Astrocyte (in vitro differentiated cells and primary cell): Measurements from ENCODE around the gene MYBPHL. TPM values are rescaled to one million over a fixed set of nuclear protein-coding genes. Genes with fewer than 3 reads are reported as not detected.

Experiments used
- DNase-seq: peaks from one replicate; pipeline ENCODE4 v3.0.0-alpha.2; 2010; ENCODE audit warnings: low read depth
- FAIRE-seq: peaks from 2 replicates; lab custom pipeline; 2011; peaks lifted over from hg19 to GRCh38; lab: Jason Lieb, UNC
- H2AFZ ChIP-seq: 2 replicates; pipeline ENCODE4 v1.6.0; 2012; ENCODE audit warnings: low read depth, low read length, inconsistent platforms
- H3K27ac ChIP-seq: 2 replicates; pipeline ENCODE4 v1.5.1; 2011; ENCODE audit warnings: low read depth, low read length, inconsistent platforms
- H3K27me3 ChIP-seq: 2 replicates; pipeline ENCODE4 v1.6.0; 2011; ENCODE audit warnings: low read length, inconsistent platforms; ENCODE audit not compliant: insufficient read depth
- H3K36me3 ChIP-seq: 2 replicates; pipeline ENCODE4 v1.5.1; 2011; ENCODE audit warnings: low read length, inconsistent platforms; ENCODE audit not compliant: insufficient read depth
- H3K4me1 ChIP-seq: 2 replicates; pipeline ENCODE4 v1.5.1; 2011; ENCODE audit warnings: low read length, inconsistent platforms; ENCODE audit not compliant: insufficient read depth
- H3K4me2 ChIP-seq: 2 replicates; pipeline ENCODE4 v1.6.0; 2012; ENCODE audit warnings: low read length, inconsistent platforms
- H3K4me3 ChIP-seq: 2 replicates; pipeline ENCODE4 v1.5.1; 2011; ENCODE audit warnings: low read depth, mild to moderate bottlenecking, low read length, inconsistent platforms; ENCODE audit not compliant: insufficient read depth
- H3K79me2 ChIP-seq: 2 replicates; pipeline ENCODE4 v1.6.0; 2012; ENCODE audit warnings: mild to moderate bottlenecking, low read length, inconsistent platforms; ENCODE audit not compliant: insufficient read depth
- H3K9ac ChIP-seq: 2 replicates; pipeline ENCODE4 v1.6.0; 2012; ENCODE audit warnings: mild to moderate bottlenecking, low read length, inconsistent platforms
- H3K9me3 ChIP-seq: 2 replicates; pipeline ENCODE4 v1.5.1; 2012; ENCODE audit warnings: low read depth, mild to moderate bottlenecking, low read length, inconsistent platforms; ENCODE audit not compliant: insufficient read depth
- H4K20me1 ChIP-seq: 2 replicates; pipeline ENCODE4 v1.6.0; 2012; ENCODE audit warnings: low read length, inconsistent platforms; ENCODE audit not compliant: insufficient read depth
- H3K27ac Mint-ChIP-seq: one replicate; pipeline ENCODE4 v1.8.0; 2021; ENCODE audit warnings: mild to moderate bottlenecking, mixed read lengths; ENCODE audit not compliant: unreplicated experiment
- H3K27me3 Mint-ChIP-seq: one replicate; pipeline ENCODE4 v1.8.0; 2021; ENCODE audit warnings: low read depth, mixed read lengths; ENCODE audit not compliant: unreplicated experiment
- H3K36me3 Mint-ChIP-seq: one replicate; pipeline ENCODE4 v1.8.0; 2021; ENCODE audit warnings: low read depth, mixed read lengths; ENCODE audit not compliant: unreplicated experiment
- H3K4me1 Mint-ChIP-seq: one replicate; pipeline ENCODE4 v1.8.0; 2021; ENCODE audit warnings: low read depth, mixed read lengths; ENCODE audit not compliant: unreplicated experiment
- H3K4me3 Mint-ChIP-seq: one replicate; pipeline ENCODE4 v1.8.0; 2021; ENCODE audit warnings: mild to moderate bottlenecking, moderate library complexity, mixed read lengths; ENCODE audit not compliant: unreplicated experiment
- H3K9me3 Mint-ChIP-seq: one replicate; pipeline ENCODE4 v1.8.0; 2021; ENCODE audit warnings: mild to moderate bottlenecking, mixed read lengths; ENCODE audit not compliant: unreplicated experiment
- CTCF ChIP-seq: IDR thresholded peaks from 2 replicates; pipeline ENCODE4 v1.5.1; 2011; ENCODE audit warnings: low read depth, mild to moderate bottlenecking, inconsistent platforms, low read length, moderate library complexity; ENCODE audit not compliant: insufficient read depth
- EZH2 ChIP-seq: IDR thresholded peaks from 2 replicates; pipeline ENCODE4 v1.6.1; 2012; ENCODE audit warnings: mild to moderate bottlenecking, low read length, inconsistent platforms; ENCODE audit not compliant: insufficient read depth
- total RNA-seq: library from RNA; stranded (reverse); gene quantifications from 2 replicates; pipeline ENCODE4 v1.2.1, GENCODE V29; 2021

Gene MYBPHL
- total RNA-seq, 1 donor from 2014 or later: not detected

- H3K27ac Mint-ChIP-seq: no peak overlapping the region
- Histone ChIP-seq H3K36me3 (peaks cover 12% of the 10 kb centered on the region), H3K79me2 (no peaks in the 10 kb centered on the region), H2AFZ (no peak overlapping the region), H3K4me3 (no peak overlapping the region), H3K9me3 (no peaks in the 10 kb centered on the region), H3K9ac (no peak overlapping the region), H3K4me2 (no peak overlapping the region), H3K27me3 (no peaks in the 10 kb centered on the region), H3K27ac (no peak overlapping the region), H3K4me1 (no peaks in the 10 kb centered on the region), H4K20me1 (no peaks in the 10 kb centered on the region)
- no peak overlapping the region for H3K4me3 Mint-ChIP-seq
- peaks cover 2% of the 10 kb centered on the region for H3K9me3 Mint-ChIP-seq
- H3K36me3 Mint-ChIP-seq: peaks cover 27% of the 10 kb centered on the region
- FAIRE-seq (no peak), DNase-seq (no peak)
- TF ChIP-seq EZH2: no peak
- TF ChIP-seq CTCF: no peak
- no peaks in the 10 kb centered on the region for H3K4me1 Mint-ChIP-seq
- no peaks in the 10 kb centered on the region for H3K27me3 Mint-ChIP-seq
Observed at GRCh38 chr1:109312978-109313775, 6.4 kb upstream of the MYBPHL start.

- peaks cover 4% of the 10 kb centered on the region for H3K4me1 Mint-ChIP-seq
- Histone ChIP-seq H3K9ac (no peak overlapping the region), H4K20me1 (no peaks in the 10 kb centered on the region), H3K27ac (no peak overlapping the region), H3K4me1 (no peaks in the 10 kb centered on the region), H2AFZ (no peak overlapping the region), H3K36me3 (peaks cover 9% of the 10 kb centered on the region), H3K4me3 (no peak overlapping the region), H3K9me3 (no peaks in the 10 kb centered on the region), H3K79me2 (no peaks in the 10 kb centered on the region), H3K27me3 (no peaks in the 10 kb centered on the region), H3K4me2 (no peak overlapping the region)
- no peak overlapping the region for H3K4me3 Mint-ChIP-seq
- no peak for TF ChIP-seq CTCF
- no peak for TF ChIP-seq EZH2
- H3K27me3 Mint-ChIP-seq: no peaks in the 10 kb centered on the region
- H3K36me3 Mint-ChIP-seq: peaks cover 20% of the 10 kb centered on the region
- H3K27ac Mint-ChIP-seq: no peak overlapping the region
- FAIRE-seq (no peak), DNase-seq (no peak)
- peaks cover 2% of the 10 kb centered on the region for H3K9me3 Mint-ChIP-seq
Observed at GRCh38 chr1:109312246-109312645, 5.4 kb upstream of the MYBPHL start.

GRCh38 chr1:109309347-109309746 lies 2.5 kb upstream of the MYBPHL start:
- Mint-ChIP-seq H3K4me3 (no peak overlapping the region), H3K4me1 (peaks cover 6% of the 10 kb centered on the region), H3K27me3 (no peaks in the 10 kb centered on the region), H3K27ac (no peak overlapping the region), H3K9me3 (no peaks in the 10 kb centered on the region), H3K36me3 (peaks cover 6% of the 10 kb centered on the region)
- Histone ChIP-seq H3K27me3 (no peaks in the 10 kb centered on the region), H3K9ac (no peak overlapping the region), H3K36me3 (peaks cover 2% of the 10 kb centered on the region), H3K9me3 (no peaks in the 10 kb centered on the region), H4K20me1 (no peaks in the 10 kb centered on the region), H3K4me3 (no peak overlapping the region), H2AFZ (no peak overlapping the region), H3K79me2 (no peaks in the 10 kb centered on the region), H3K4me1 (no peaks in the 10 kb centered on the region), H3K27ac (no peak overlapping the region), H3K4me2 (no peak overlapping the region)
- no peak for DNase-seq
- TF ChIP-seq CTCF (no peak), EZH2 (no peak)
- FAIRE-seq: no peak
